ENCODE results near the gene PYDC1. TPM values are rescaled to one million over a fixed set of nuclear protein-coding genes. Genes with fewer than 3 reads are reported as not detected.

PYDC1 gene
- total RNA-seq, 2 donors from 2014 or later: not detected

DNA sequence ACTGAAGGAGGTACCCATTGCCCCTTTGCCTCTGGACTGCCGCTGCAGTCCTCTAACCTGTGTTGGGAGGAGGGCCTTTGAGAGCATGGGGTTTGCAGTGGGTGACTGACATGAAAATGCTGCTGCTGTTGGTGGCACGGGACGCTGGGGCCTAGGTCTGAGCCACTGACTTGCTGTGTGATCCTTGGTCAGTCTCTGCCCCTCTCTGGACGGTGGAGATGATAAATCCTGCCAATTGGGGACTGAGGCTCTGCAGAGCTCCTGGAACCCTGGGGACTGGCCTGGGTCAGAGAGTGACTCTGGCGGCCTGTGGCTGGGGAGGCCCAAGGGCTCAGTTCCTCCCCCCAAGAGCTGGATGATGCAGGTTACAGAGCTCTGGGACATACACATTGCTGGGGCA is 6.1 kb upstream of the PYDC1 start:
- Histone ChIP-seq H3K36me3 (no peaks in the 10 kb centered on the region), H3K27ac (no peak overlapping the region), H3K9me3 (no peaks in the 10 kb centered on the region), H3K4me3 (no peak overlapping the region), H3K27me3 (replicated peaks; ENCODE audit: insufficient read depth) (no peaks in the 10 kb centered on the region), H3K4me1 (ENCODE audit: control insufficient read depth in 1 of 2, low read depth in 2 of 2) (no peaks in the 10 kb centered on the region)
- ATAC-seq (ENCODE audit: insufficient number of reproducible peaks, low FRiP score, low read depth): no peak
- no peak for DNase-seq (ENCODE audit: low spot score)
- TF ChIP-seq, protein P1, sequence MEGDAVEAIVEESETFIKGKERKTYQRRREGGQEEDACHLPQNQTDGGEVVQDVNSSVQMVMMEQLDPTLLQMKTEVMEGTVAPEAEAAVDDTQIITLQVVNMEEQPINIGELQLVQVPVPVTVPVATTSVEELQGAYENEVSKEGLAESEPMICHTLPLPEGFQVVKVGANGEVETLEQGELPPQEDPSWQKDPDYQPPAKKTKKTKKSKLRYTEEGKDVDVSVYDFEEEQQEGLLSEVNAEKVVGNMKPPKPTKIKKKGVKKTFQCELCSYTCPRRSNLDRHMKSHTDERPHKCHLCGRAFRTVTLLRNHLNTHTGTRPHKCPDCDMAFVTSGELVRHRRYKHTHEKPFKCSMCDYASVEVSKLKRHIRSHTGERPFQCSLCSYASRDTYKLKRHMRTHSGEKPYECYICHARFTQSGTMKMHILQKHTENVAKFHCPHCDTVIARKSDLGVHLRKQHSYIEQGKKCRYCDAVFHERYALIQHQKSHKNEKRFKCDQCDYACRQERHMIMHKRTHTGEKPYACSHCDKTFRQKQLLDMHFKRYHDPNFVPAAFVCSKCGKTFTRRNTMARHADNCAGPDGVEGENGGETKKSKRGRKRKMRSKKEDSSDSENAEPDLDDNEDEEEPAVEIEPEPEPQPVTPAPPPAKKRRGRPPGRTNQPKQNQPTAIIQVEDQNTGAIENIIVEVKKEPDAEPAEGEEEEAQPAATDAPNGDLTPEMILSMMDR (IDR thresholded peaks at IDR 0.05): no peak

DNA sequence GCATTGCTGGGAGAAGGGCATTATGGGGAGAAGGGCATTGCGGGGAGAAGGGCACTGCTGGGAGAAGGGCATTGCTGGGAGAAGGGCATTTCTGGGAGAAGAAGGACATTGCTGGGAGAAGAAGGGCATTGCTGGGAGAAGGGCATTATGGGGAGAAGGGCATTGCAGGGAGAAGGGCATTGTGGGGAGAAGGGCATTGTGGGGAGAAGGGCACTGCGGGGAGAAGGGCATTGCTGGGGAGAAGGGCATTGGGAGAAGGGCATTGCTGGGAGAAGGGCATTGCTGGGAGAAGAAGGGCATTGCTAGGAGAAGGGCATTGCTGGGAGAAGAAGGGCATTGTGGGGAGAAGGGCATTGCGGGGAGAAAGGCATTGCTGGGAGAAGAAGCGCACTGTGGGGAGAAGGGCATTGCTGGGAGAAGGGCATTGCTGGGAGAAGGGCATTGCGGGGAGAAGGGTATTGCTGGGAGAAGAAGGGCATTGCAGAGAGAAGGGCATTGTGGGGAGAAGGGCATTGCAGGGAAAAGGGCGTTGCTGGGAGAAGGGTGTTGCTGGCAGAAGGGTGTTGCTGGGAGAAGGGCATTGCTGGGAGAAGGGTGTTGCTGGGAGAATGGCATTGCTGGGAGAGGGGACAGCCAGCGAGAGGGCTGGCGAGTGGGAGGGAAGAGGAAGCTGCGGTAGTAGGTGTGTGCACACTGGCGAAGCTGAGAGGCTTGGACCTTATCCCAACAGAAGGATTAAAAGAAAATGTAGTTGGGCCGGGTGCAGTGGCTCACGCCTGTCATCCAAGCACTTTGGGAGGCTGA is 4.6 kb upstream of the PYDC1 start:
- Histone ChIP-seq H3K9me3 (no peaks in the 10 kb centered on the region), H3K4me3 (no peak overlapping the region), H3K27ac (no peak overlapping the region), H3K27me3 (replicated peaks; ENCODE audit: insufficient read depth) (no peaks in the 10 kb centered on the region), H3K36me3 (no peaks in the 10 kb centered on the region), H3K4me1 (ENCODE audit: control insufficient read depth in 1 of 2, low read depth in 2 of 2) (peaks cover 6% of the 10 kb centered on the region in 2 donors)
- TF ChIP-seq, protein P1 (IDR thresholded peaks at IDR 0.05): no peak
- no peak for DNase-seq (ENCODE audit: low spot score)
- ATAC-seq (ENCODE audit: insufficient number of reproducible peaks, low FRiP score, low read depth): no peak

DNA sequence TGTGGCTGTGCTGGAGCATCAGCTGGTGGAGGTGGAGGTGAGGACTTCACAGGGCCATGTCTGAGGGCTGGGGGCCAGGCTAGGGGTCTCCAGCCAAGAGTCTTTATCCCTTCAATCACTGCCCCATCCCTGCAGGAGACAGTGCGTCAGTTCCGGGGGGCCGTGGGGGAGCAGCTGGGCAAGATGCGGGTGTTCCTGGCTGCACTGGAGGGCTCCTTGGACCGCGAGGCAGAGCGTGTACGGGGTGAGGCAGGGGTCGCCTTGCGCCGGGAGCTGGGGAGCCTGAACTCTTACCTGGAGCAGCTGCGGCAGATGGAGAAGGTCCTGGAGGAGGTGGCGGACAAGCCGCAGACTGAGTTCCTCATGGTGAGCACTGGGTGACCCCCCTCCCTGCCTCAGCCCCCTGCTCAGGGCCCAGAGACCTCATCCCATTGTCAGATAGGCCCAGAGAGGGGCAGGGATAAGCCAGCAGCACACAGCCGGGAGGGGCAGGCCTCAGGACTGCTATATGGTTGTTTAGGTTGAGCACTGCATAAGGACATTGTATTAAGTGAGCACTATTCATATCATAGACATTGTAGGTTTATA is 2.3 kb upstream of the PYDC1 start:
- no peak overlapping the region for H3K27ac ChIP-seq
- H3K4me3 ChIP-seq: no peak overlapping the region
- no peaks in the 10 kb centered on the region for H3K9me3 ChIP-seq
- TF ChIP-seq, protein P1 (IDR thresholded peaks at IDR 0.05): no peak
- ATAC-seq (ENCODE audit: insufficient number of reproducible peaks, low FRiP score, low read depth) (no peak), DNase-seq (ENCODE audit: low spot score) (no peak)
- H3K36me3 ChIP-seq: no peaks in the 10 kb centered on the region
- no peaks in the 10 kb centered on the region for H3K27me3 ChIP-seq (replicated peaks; ENCODE audit: insufficient read depth)
- H3K4me1 ChIP-seq (ENCODE audit: control insufficient read depth in 1 of 2, low read depth in 2 of 2): peaks cover 16 to 27% of the 10 kb centered on the region in 2 donors

DNA sequence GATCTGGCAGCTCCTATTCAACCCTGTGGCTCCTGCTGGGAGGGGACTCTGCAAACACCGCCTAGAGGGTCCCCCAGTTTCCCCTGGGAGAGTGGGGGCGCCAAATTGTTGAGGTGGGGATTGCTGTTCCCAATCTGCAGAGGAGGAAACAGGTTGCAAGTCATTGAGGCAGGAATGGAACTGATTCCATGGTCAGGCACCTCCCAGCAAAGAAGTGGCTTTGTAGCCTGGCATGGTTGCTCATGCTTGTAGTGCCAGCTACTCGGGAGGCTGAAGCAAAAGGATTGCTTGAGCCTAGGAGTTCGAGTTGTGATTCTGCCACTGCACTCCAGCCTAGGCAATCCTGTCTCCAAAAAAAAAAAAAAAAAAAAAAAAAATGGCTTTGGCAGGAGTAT is 198 bp upstream of the PYDC1 start:
- Histone ChIP-seq H3K9me3 (no peaks in the 10 kb centered on the region), H3K4me3 (peak overlapping the region; percentile 73), H3K36me3 (no peaks in the 10 kb centered on the region), H3K27ac (no peak overlapping the region), H3K27me3 (replicated peaks; ENCODE audit: insufficient read depth) (no peaks in the 10 kb centered on the region), H3K4me1 (ENCODE audit: control insufficient read depth in 1 of 2, low read depth in 2 of 2) (peaks cover 16 to 27% of the 10 kb centered on the region in 2 donors)
- TF ChIP-seq, protein P1 (IDR thresholded peaks at IDR 0.05): no peak
- no peak for ATAC-seq (ENCODE audit: insufficient number of reproducible peaks, low FRiP score, low read depth)
- DNase-seq (ENCODE audit: low spot score): no peak

DNA sequence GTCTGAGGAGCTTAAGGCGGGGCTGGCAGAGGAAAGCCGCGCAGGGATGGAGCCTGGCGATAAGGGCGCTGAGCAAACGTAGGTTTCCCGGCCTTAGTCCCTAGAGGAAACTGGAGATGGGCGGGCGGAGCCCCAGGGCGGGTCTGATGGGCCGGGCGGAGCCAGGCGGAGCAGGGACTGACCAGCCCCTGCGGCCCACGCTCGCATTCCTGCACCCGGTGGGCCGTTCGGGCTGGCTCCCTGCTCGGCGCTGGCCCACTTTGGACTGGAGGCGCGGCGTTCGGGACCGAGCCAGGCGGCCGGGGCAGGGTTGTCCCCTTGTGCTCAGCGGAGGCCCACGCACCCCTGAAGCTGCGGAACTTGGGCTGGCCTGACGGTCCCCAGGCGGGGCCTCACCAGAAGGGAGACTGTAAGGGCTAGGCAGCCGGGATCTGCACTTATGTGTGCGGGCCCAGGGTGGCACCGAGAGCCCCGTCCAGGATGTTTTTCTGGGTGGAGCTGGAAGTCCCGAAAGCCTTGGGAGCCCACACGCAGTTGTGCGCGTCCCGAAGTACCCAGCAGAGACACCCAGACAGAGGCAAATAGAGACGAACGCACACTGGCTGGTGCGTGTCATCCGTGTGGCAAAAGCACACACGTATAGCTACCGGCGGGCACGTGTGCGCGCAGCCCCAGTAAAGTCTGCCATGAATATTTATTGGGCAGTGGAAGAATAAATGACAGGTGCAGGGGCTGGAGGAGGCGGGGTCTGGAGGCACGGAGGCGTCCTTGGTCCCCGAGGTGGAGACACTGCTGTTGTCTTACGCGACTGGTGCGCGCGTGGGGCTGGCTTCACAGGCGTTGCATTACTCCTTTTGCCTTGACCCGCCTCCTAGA is 1.4 kb downstream of the PYDC1 start:
- Histone ChIP-seq H3K9me3 (no peaks in the 10 kb centered on the region), H3K36me3 (no peaks in the 10 kb centered on the region), H3K4me3 (peak overlapping the region; percentile 73), H3K27me3 (replicated peaks; ENCODE audit: insufficient read depth) (no peaks in the 10 kb centered on the region), H3K4me1 (ENCODE audit: control insufficient read depth in 1 of 2, low read depth in 2 of 2) (peaks cover 16 to 27% of the 10 kb centered on the region in 2 donors), H3K27ac (no peak overlapping the region)
- no peak for ATAC-seq (ENCODE audit: insufficient number of reproducible peaks, low FRiP score, low read depth)
- DNase-seq (ENCODE audit: low spot score): no peak
- TF ChIP-seq, protein P1 (IDR thresholded peaks at IDR 0.05): no peak
